Measurements from ENCODE around the gene ABCA7. TPM values are rescaled to one million over a fixed set of nuclear protein-coding genes. Genes with fewer than 3 reads are reported as not detected.
A peak's percentile ranks its signal among the peaks of the same experiment; 100 is the strongest.

The ABCA7 gene
- polyA plus RNA-seq, 1 donor from 2014 or later, result 51.8 TPM

GRCh38 chr19:1000591-1001537 lies 39.0 kb upstream of the ABCA7 start:
- H3K27me3 ChIP-seq (ENCODE audit: insufficient read depth, low read depth, low read length), result peaks cover 25% of the 10 kb centered on the region
- TF ChIP-seq EP300 (conservative IDR thresholded peaks at IDR 0.05; ENCODE audit: poor library complexity, severe bottlenecking) (no peak), SMC3 (conservative IDR thresholded peaks at IDR 0.05; ENCODE audit: poor library complexity) (no peak), MXI1 (conservative IDR thresholded peaks at IDR 0.05; ENCODE audit: poor library complexity, severe bottlenecking) (no peak), RAD21 (conservative IDR thresholded peaks at IDR 0.05) (no peak), TAF1 (IDR thresholded peaks at IDR 0.05; ENCODE audit: low read depth) (no peak), EZH2 (IDR thresholded peaks at IDR 0.05; ENCODE audit: borderline replicate concordance, insufficient read depth, low read length, poor library complexity, severe bottlenecking) (no peak), POLR2AphosphoS5 (IDR thresholded peaks at IDR 0.05) (no peak)
- TF ChIP-seq, protein P1, sequence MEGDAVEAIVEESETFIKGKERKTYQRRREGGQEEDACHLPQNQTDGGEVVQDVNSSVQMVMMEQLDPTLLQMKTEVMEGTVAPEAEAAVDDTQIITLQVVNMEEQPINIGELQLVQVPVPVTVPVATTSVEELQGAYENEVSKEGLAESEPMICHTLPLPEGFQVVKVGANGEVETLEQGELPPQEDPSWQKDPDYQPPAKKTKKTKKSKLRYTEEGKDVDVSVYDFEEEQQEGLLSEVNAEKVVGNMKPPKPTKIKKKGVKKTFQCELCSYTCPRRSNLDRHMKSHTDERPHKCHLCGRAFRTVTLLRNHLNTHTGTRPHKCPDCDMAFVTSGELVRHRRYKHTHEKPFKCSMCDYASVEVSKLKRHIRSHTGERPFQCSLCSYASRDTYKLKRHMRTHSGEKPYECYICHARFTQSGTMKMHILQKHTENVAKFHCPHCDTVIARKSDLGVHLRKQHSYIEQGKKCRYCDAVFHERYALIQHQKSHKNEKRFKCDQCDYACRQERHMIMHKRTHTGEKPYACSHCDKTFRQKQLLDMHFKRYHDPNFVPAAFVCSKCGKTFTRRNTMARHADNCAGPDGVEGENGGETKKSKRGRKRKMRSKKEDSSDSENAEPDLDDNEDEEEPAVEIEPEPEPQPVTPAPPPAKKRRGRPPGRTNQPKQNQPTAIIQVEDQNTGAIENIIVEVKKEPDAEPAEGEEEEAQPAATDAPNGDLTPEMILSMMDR (IDR thresholded peaks at IDR 0.05; ENCODE audit: poor library complexity, severe bottlenecking), result no peak
- TF ChIP-seq, protein P2, sequence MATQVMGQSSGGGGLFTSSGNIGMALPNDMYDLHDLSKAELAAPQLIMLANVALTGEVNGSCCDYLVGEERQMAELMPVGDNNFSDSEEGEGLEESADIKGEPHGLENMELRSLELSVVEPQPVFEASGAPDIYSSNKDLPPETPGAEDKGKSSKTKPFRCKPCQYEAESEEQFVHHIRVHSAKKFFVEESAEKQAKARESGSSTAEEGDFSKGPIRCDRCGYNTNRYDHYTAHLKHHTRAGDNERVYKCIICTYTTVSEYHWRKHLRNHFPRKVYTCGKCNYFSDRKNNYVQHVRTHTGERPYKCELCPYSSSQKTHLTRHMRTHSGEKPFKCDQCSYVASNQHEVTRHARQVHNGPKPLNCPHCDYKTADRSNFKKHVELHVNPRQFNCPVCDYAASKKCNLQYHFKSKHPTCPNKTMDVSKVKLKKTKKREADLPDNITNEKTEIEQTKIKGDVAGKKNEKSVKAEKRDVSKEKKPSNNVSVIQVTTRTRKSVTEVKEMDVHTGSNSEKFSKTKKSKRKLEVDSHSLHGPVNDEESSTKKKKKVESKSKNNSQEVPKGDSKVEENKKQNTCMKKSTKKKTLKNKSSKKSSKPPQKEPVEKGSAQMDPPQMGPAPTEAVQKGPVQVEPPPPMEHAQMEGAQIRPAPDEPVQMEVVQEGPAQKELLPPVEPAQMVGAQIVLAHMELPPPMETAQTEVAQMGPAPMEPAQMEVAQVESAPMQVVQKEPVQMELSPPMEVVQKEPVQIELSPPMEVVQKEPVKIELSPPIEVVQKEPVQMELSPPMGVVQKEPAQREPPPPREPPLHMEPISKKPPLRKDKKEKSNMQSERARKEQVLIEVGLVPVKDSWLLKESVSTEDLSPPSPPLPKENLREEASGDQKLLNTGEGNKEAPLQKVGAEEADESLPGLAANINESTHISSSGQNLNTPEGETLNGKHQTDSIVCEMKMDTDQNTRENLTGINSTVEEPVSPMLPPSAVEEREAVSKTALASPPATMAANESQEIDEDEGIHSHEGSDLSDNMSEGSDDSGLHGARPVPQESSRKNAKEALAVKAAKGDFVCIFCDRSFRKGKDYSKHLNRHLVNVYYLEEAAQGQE (IDR thresholded peaks at IDR 0.05; ENCODE audit: borderline replicate concordance), result no peak
- no peak overlapping the region for H3K9ac ChIP-seq (ENCODE audit: low read length)
- H3K36me3 ChIP-seq (ENCODE audit: insufficient read depth, low read length), result no peaks in the 10 kb centered on the region
- H3K79me2 ChIP-seq (replicated peaks; ENCODE audit: insufficient read depth, low read length), result no peaks in the 10 kb centered on the region
- H4K20me1 ChIP-seq (ENCODE audit: insufficient read depth), result no peaks in the 10 kb centered on the region
- no peaks in the 10 kb centered on the region for H3F3A ChIP-seq (ENCODE audit: insufficient read depth, low read length, poor library complexity, severe bottlenecking)
- H3K4me2 ChIP-seq (ENCODE audit: low read length), result no peak overlapping the region
- peak overlapping the region; percentile 56 for H3K4me3 ChIP-seq (ENCODE audit: low read length)
- no peak overlapping the region for H3K27ac ChIP-seq (ENCODE audit: low read length)
- no peak overlapping the region for H2AFZ ChIP-seq (ENCODE audit: low read depth, low read length)
- H3K9me3 ChIP-seq (ENCODE audit: low read length), result no peaks in the 10 kb centered on the region
- no peaks in the 10 kb centered on the region for H3K9me2 ChIP-seq (ENCODE audit: insufficient read depth, low read length)

DNA sequence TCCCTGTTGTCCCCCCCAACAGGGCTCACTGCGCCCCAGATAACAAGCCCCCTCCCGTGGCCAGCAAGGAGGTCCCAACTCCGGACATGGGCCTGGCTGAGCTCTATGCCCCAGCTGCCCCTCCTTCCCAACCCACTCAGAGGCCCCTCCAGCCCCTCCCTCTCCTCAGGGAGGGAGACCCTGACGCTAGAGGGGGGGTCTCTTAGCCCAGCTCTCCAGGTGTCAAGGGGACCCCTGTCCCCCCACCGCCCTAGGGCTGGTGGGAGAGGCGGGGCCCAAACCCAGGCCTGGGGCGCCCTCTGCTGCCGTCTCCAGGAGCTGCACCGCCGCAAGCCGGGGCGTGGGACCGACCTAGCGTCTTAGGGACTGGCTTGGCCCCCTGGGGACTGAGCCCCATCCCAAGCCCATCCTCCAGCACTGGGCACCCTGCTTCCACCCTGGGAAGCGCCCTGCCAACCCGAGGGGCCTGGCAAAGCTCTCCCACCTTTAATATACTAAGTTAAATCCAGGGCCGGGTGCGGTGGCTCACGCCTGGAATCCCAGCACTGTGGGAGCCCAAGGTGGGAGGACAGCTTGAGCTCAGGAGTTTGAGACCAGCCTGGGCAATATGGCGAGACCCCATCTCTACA lies 38.3 kb upstream of the ABCA7 start:
- no peaks in the 10 kb centered on the region for H3K9me3 ChIP-seq (ENCODE audit: low read length)
- no peaks in the 10 kb centered on the region for H4K20me1 ChIP-seq (ENCODE audit: insufficient read depth)
- no peak overlapping the region for H3K9ac ChIP-seq (ENCODE audit: low read length)
- no peaks in the 10 kb centered on the region for H3K79me2 ChIP-seq (replicated peaks; ENCODE audit: insufficient read depth, low read length)
- H3F3A ChIP-seq (ENCODE audit: insufficient read depth, low read length, poor library complexity, severe bottlenecking), result no peaks in the 10 kb centered on the region
- no peaks in the 10 kb centered on the region for H3K9me2 ChIP-seq (ENCODE audit: insufficient read depth, low read length)
- peaks cover 25% of the 10 kb centered on the region for H3K27me3 ChIP-seq (ENCODE audit: insufficient read depth, low read depth, low read length)
- TF ChIP-seq, protein P2 (IDR thresholded peaks at IDR 0.05; ENCODE audit: borderline replicate concordance), result no peak
- peak; percentile 23 for TF ChIP-seq MXI1 (conservative IDR thresholded peaks at IDR 0.05; ENCODE audit: poor library complexity, severe bottlenecking)
- TF ChIP-seq, protein P1 (IDR thresholded peaks at IDR 0.05; ENCODE audit: poor library complexity, severe bottlenecking), result peak; percentile 87
- no peak for TF ChIP-seq EZH2 (IDR thresholded peaks at IDR 0.05; ENCODE audit: borderline replicate concordance, insufficient read depth, low read length, poor library complexity, severe bottlenecking)
- TF ChIP-seq SMC3 (conservative IDR thresholded peaks at IDR 0.05; ENCODE audit: poor library complexity), result peak; percentile 84
- no peak for TF ChIP-seq EP300 (conservative IDR thresholded peaks at IDR 0.05; ENCODE audit: poor library complexity, severe bottlenecking)
- no peak for TF ChIP-seq POLR2AphosphoS5 (IDR thresholded peaks at IDR 0.05)
- TF ChIP-seq RAD21 (conservative IDR thresholded peaks at IDR 0.05), result peak; percentile 81
- no peak for TF ChIP-seq TAF1 (IDR thresholded peaks at IDR 0.05; ENCODE audit: low read depth)
- H3K4me3 ChIP-seq (ENCODE audit: low read length), result no peak overlapping the region
- H3K36me3 ChIP-seq (ENCODE audit: insufficient read depth, low read length), result no peaks in the 10 kb centered on the region
- H2AFZ ChIP-seq (ENCODE audit: low read depth, low read length), result no peak overlapping the region
- no peak overlapping the region for H3K4me2 ChIP-seq (ENCODE audit: low read length)
- H3K27ac ChIP-seq (ENCODE audit: low read length), result no peak overlapping the region
